K562 (cell line): ENCODE results near the gene PRR35. TPM values are rescaled to one million over a fixed set of nuclear protein-coding genes. Genes with fewer than 3 reads are reported as not detected.
A peak's percentile ranks its signal among the peaks of the same experiment; 100 is the strongest.

ENCODE experiments used
- ARID3A ChIP-seq: IDR thresholded peaks from 2 replicates; pipeline ENCODE4 v1.6.1; 2012; ENCODE audit warnings: low read depth, low read length, improper control_type of control experiment, borderline replicate concordance
- ASH1L ChIP-seq: fragments of 450-650 bp; IDR thresholded peaks from 2 replicates; pipeline ENCODE4 v1.6.1; 2018; ENCODE audit warnings: borderline replicate concordance, mild to moderate bottlenecking, low read depth; ENCODE audit not compliant: partially characterized antibody
- CLOCK ChIP-seq: fragments of 250-450 bp; sonication (Bioruptor Pico); IDR thresholded peaks from 2 replicates; pipeline ENCODE4 v1.4.0; 2020; ENCODE audit warnings: mild to moderate bottlenecking, moderate library complexity, borderline replicate concordance
- ERF ChIP-seq: fragments of 450-650 bp; formaldehyde crosslinking; IDR thresholded peaks from 2 replicates; pipeline ENCODE4 v1.4.0; 2020; ENCODE audit warnings: mild to moderate bottlenecking, mixed read lengths
- ILK ChIP-seq: fragments of 450-650 bp; IDR thresholded peaks from 2 replicates; pipeline ENCODE4 v1.6.1; 2016; ENCODE audit warnings: missing genetic modification characterization, low read depth, mild to moderate bottlenecking, missing compliant biosample characterization, moderate library complexity, borderline replicate concordance
- KAT2B ChIP-seq: IDR thresholded peaks from one replicate; pipeline ENCODE4 v1.6.1; 2012; ENCODE audit warnings: low read depth, mild to moderate bottlenecking, control low read depth, inconsistent platforms, low read length, moderate library complexity
- MBD2 ChIP-seq: sonication (generic); IDR thresholded peaks from 2 replicates; pipeline ENCODE4 v1.6.1; 2016; ENCODE audit warnings: low read depth, borderline replicate concordance
- MXI1 ChIP-seq: IDR thresholded peaks from 2 replicates; pipeline ENCODE4 v1.6.1; 2011; ENCODE audit warnings: low read depth, mild to moderate bottlenecking, improper control_type of control experiment, low read length
- RB1 ChIP-seq: fragments of 450-650 bp; IDR thresholded peaks from 2 replicates; pipeline ENCODE4 v1.6.1; 2017; ENCODE audit warnings: low read depth, mild to moderate bottlenecking
- SMAD1 ChIP-seq: fragments of 150-350 bp; IDR thresholded peaks from 2 replicates; pipeline ENCODE4 v1.6.1; 2014; ENCODE audit warnings: low read length, low read depth; ENCODE audit not compliant: partially characterized antibody
- TEAD2 ChIP-seq: fragments of 450-650 bp; IDR thresholded peaks from 2 replicates; pipeline ENCODE4 v1.6.1; 2016; ENCODE audit warnings: missing genetic modification characterization, control low read depth, missing compliant biosample characterization
- ZBTB49 ChIP-seq: sonication (generic); formaldehyde crosslinking; IDR thresholded peaks from 2 replicates; pipeline ENCODE4 v1.8.0; 2022; ENCODE audit warnings: missing genetic modification reagents, mild to moderate bottlenecking, borderline replicate concordance
- ZNF75A ChIP-seq: fragments of 450-650 bp; formaldehyde crosslinking; IDR thresholded peaks from 2 replicates; pipeline ENCODE4 v1.4.0; 2020; ENCODE audit warnings: mild to moderate bottlenecking
- ZNF79 ChIP-seq: fragments of 250-450 bp; sonication (Bioruptor Pico); IDR thresholded peaks from 2 replicates; pipeline ENCODE4 v1.4.0; 2020; ENCODE audit warnings: low read depth, mild to moderate bottlenecking, moderate library complexity
- ZNF830 ChIP-seq: fragments of 250-450 bp; sonication (Bioruptor Pico); IDR thresholded peaks from 2 replicates; pipeline ENCODE4 v1.5.0; 2021; ENCODE audit warnings: mild to moderate bottlenecking
- polyA plus RNA-seq, 8 experiments: library from polyadenylated mRNA; depleted of rRNA in 4 of 8; stranded (reverse) in 5 of 8; unstranded in 3 of 8; fragments of >200 nt; fragmentation: Nextera tagmentation in 2 of 8; fragmentation: Illumina TruSeq in 1 of 8; extraction: Ambion mirVana in 2 of 8; extraction: Trizol in 1 of 8; gene quantifications; 2 replicates each; pipeline versions ENCODE4 v1.2.1 to v1.2.3, GENCODE V29; 2011 to 2014; ENCODE audit warnings: inconsistent platforms in 1 of 8, missing spikeins in 1 of 8
- total RNA-seq, 7 experiments: library from RNA; depleted of rRNA in 6 of 7; stranded (reverse); fragments of >200 nt in 6 of 7; fragmentation: Illumina TruSeq in 2 of 7; extraction: Trizol in 2 of 7; gene quantifications; 2 replicates each; pipeline versions ENCODE4 v1.2.1 to v1.2.3, GENCODE V29; 2011 to 2021; ENCODE audit warnings: low replicate concordance in 1 of 7
- TF ChIP-seq, protein P1 (sequence below): fragments of 450-650 bp; IDR thresholded peaks from 2 replicates; pipeline ENCODE4 v1.7.1; 2018; ENCODE audit warnings: mild to moderate bottlenecking, low read depth; ENCODE audit not compliant: partially characterized antibody

The PRR35 gene
- total and polyA plus RNA-seq, 9 of the 15 experiments (the other 6 are each of a cell fraction or from before 2014, with no cell fraction given) = 0.17 to 0.45 (median 0.21) TPM; not detected in 5

GRCh38 chr16:528111-529011, 31.8 kb upstream of the PRR35 start (continued):
- TF ChIP-seq KAT2B (no peak), ZBTB49 (CRISPR knock-in tag) (no peak), SMAD1 (peak; percentile 43), ZNF75A (CRISPR knock-in tag) (no peak), ILK (tag) (no peak), MBD2 (0 out of 2 replicates have a peak, but pooled peaks have one; percentile 20), ARID3A (no peak), RB1 (peak; percentile 13; the same call in 1 of the 2 replicates), MXI1 (0 out of 2 replicates have a peak, but pooled peaks have one; percentile 20), TEAD2 (tag) (no peak), ZNF830 (CRISPR knock-in tag) (no peak), ERF (CRISPR knock-in tag) (no peak), ZNF79 (no peak), ASH1L (no peak), CLOCK (CRISPR knock-in tag) (no peak)
- TF ChIP-seq, protein P1, sequence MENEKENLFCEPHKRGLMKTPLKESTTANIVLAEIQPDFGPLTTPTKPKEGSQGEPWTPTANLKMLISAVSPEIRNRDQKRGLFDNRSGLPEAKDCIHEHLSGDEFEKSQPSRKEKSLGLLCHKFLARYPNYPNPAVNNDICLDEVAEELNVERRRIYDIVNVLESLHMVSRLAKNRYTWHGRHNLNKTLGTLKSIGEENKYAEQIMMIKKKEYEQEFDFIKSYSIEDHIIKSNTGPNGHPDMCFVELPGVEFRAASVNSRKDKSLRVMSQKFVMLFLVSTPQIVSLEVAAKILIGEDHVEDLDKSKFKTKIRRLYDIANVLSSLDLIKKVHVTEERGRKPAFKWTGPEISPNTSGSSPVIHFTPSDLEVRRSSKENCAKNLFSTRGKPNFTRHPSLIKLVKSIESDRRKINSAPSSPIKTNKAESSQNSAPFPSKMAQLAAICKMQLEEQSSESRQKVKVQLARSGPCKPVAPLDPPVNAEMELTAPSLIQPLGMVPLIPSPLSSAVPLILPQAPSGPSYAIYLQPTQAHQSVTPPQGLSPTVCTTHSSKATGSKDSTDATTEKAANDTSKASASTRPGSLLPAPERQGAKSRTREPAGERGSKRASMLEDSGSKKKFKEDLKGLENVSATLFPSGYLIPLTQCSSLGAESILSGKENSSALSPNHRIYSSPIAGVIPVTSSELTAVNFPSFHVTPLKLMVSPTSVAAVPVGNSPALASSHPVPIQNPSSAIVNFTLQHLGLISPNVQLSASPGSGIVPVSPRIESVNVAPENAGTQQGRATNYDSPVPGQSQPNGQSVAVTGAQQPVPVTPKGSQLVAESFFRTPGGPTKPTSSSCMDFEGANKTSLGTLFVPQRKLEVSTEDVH = no peak
